Thyroid gland (tissue), 4 donors: ENCODE results near the gene SFPQ. TPM values are rescaled to one million over a fixed set of nuclear protein-coding genes. Genes with fewer than 3 reads are reported as not detected.
"Not testable (repeated sequence)": the region's sequence is repeated elsewhere in the genome, so short reads cannot be mapped to it uniquely, and the experiment has no call there.

Experiments used
- DNase-seq, 2 donors: peaks; one replicate each; pipeline ENCODE4 v3.0.0-alpha.2; 2019
- H3K27ac ChIP-seq, 3 donors: fragments of 200-600 bp; sonication (generic); 1 replicate in 2 of 3; 2 replicates in 1 of 3; pipeline ENCODE4 v1.5.1; 2016 to 2019; ENCODE audit warnings: mild to moderate bottlenecking in 1 of 3, moderate library complexity in 1 of 3
- H3K27me3 ChIP-seq: fragments of 200-600 bp; sonication (generic); one replicate; pipeline ENCODE4 v1.5.1; 2019
- H3K36me3 ChIP-seq, 2 donors: fragments of 200-600 bp; sonication (generic); one replicate each; pipeline ENCODE4 v1.5.1; 2016 to 2019
- H3K4me1 ChIP-seq, 2 donors: fragments of 200-600 bp; sonication (generic); one replicate each; pipeline ENCODE4 v1.5.1; 2017 to 2019
- H3K4me3 ChIP-seq, 3 donors: fragments of 200-600 bp; sonication (generic); replicated peaks in 1 of 3; 1 replicate in 2 of 3; 2 replicates in 1 of 3; pipeline ENCODE4 v1.5.1; 2016; ENCODE audit warnings: mild to moderate bottlenecking in 1 of 3
- H3K9me3 ChIP-seq: fragments of 200-600 bp; sonication (generic); one replicate; pipeline ENCODE4 v1.5.1; 2017
- CTCF ChIP-seq, 6 experiments: fragments of 200-600 bp in 3 of 6; fragments of 450-650 bp in 3 of 6; sonication (generic) in 3 of 6; IDR thresholded peaks; one replicate each; pipeline ENCODE4 v1.5.1; 2016 to 2019; ENCODE audit warnings: antibody characterized with exemption in 6 of 6, mild to moderate bottlenecking in 2 of 6, inconsistent platforms in 1 of 6, moderate library complexity in 1 of 6
- POLR2A ChIP-seq, 2 donors: fragments of 450-650 bp; IDR thresholded peaks; one replicate each; pipeline ENCODE4 v1.6.1; 2017; ENCODE audit warnings: antibody characterized with exemption in 2 of 2, mild to moderate bottlenecking in 2 of 2, moderate library complexity in 1 of 2
- WGBS, 2 donors: methylation state at CpG; one replicate each; pipeline ENCODE4 v1.1.5; 2017; 5-methylcytosine and 5-hydroxymethylcytosine counted together
- intact Hi-C: fragments of 100-400 bp; cut with DNase I; formaldehyde crosslinking; loops from one replicate; pipeline ENCODE4 v1.15.1; 2023
- total RNA-seq, 4 donors: library from RNA; depleted of rRNA; stranded (reverse); fragments of >200 nt; gene quantifications; one replicate each; pipeline ENCODE4 v1.2.3, GENCODE V29; 2016

SFPQ gene
- total RNA-seq = 100 to 1,000 TPM; 178 to 299 (median 239) TPM

GRCh38 chr1:35192853-35193664 lies at the start of gene SFPQ:
Gene SFPQ, minus strand, starts transcription at chr1:35193145. Its CDS starts 96 bp downstream, at chr1:35193049.
- 1 to 3% methylated on average over 19 to 20 of the region's 50 CpGs for WGBS, 2 donors
- TF ChIP-seq POLR2A (IDR thresholded peaks at IDR 0.05) = peak; percentile 79 to 97
- no peak for TF ChIP-seq CTCF (IDR thresholded peaks at IDR 0.05)
- no peaks in the 10 kb centered on the region for H3K9me3 ChIP-seq
- intact Hi-C loops = loop anchor here (5.0 kb wide), 1 partner anchor 161 kb away; the partner anchor contains the start of gene ZMYM6
- no peaks in the 10 kb centered on the region for H3K27me3 ChIP-seq
- H3K4me1 ChIP-seq = peaks cover 21 to 22% of the 10 kb centered on the region in 2 donors
- peak within 1 kb of the TSS; percentile 92 to 99 (median 98) for H3K27ac ChIP-seq
- H3K36me3 ChIP-seq = peaks cover 20 to 38% of the 10 kb centered on the region in 2 donors
- peak within 1 kb of the TSS; percentile 94 to 100 (median 98) for H3K4me3 ChIP-seq
- DNase-seq = peak; percentile 98

GRCh38 chr1:35236772-35237171 lies 43.8 kb upstream of the SFPQ start:
- H3K9me3 ChIP-seq, H3K27ac ChIP-seq, H3K4me1 ChIP-seq, intact Hi-C loops, H3K27me3 ChIP-seq, H3K36me3 ChIP-seq, H3K4me3 ChIP-seq, DNase-seq: not testable (repeated sequence)
- WGBS, 2 donors = 95 to 98% methylated on average over 2 of the region's 2 CpGs

GRCh38 chr1:35231287-35231686 lies 38.3 kb upstream of the SFPQ start:
- no peak overlapping the region for H3K4me3 ChIP-seq
- no peaks in the 10 kb centered on the region for H3K27me3 ChIP-seq
- intact Hi-C loops = no loop called here
- no peak for DNase-seq
- no peaks in the 10 kb centered on the region for H3K36me3 ChIP-seq
- TF ChIP-seq CTCF (IDR thresholded peaks at IDR 0.05) = no peak
- no peak for TF ChIP-seq POLR2A (IDR thresholded peaks at IDR 0.05)
- no peak overlapping the region for H3K27ac ChIP-seq
- no peaks in the 10 kb centered on the region for H3K4me1 ChIP-seq
- no peaks in the 10 kb centered on the region for H3K9me3 ChIP-seq
- 52 to 68% methylated on average over 1 of the region's 1 CpG for WGBS, 2 donors

GRCh38 chr1:35229587-35230360 lies 36.8 kb upstream of the SFPQ start:
- intact Hi-C loops = no loop called here
- no peak for DNase-seq
- H3K36me3 ChIP-seq = no peaks in the 10 kb centered on the region
- H3K27ac ChIP-seq = no peak overlapping the region
- no peaks in the 10 kb centered on the region for H3K4me1 ChIP-seq
- no peak overlapping the region for H3K4me3 ChIP-seq
- H3K27me3 ChIP-seq = no peaks in the 10 kb centered on the region
- no peaks in the 10 kb centered on the region for H3K9me3 ChIP-seq
- TF ChIP-seq CTCF (IDR thresholded peaks at IDR 0.05) = no peak
- TF ChIP-seq POLR2A (IDR thresholded peaks at IDR 0.05) = no peak
- 81 to 82% methylated on average over 1 of the region's 1 CpG for WGBS, 2 donors

GRCh38 chr1:35226546-35226945 lies 33.6 kb upstream of the SFPQ start:
- 94 to 98% methylated on average over 2 of the region's 2 CpGs for WGBS, 2 donors
- H3K27me3 ChIP-seq = no peaks in the 10 kb centered on the region
- no peak for DNase-seq
- no peaks in the 10 kb centered on the region for H3K36me3 ChIP-seq
- no peak overlapping the region for H3K4me3 ChIP-seq
- no peaks in the 10 kb centered on the region for H3K9me3 ChIP-seq
- intact Hi-C loops = no loop called here
- no peak for TF ChIP-seq POLR2A (IDR thresholded peaks at IDR 0.05)
- TF ChIP-seq CTCF (IDR thresholded peaks at IDR 0.05) = no peak
- no peaks in the 10 kb centered on the region for H3K4me1 ChIP-seq
- H3K27ac ChIP-seq = no peak overlapping the region
